ENCODE data around the gene DYRK3.

DYRK3 gene

GRCh38 chr1:206662396-206663092, 27.2 kb downstream of the DYRK3 start:
- no peak overlapping the region for H3K4me3 ChIP-seq (ENCODE audit: insufficient read depth, low read length, poor library complexity, severe bottlenecking)
- H3K27ac ChIP-seq (ENCODE audit: low read depth, low read length): no peak overlapping the region
- no peaks in the 10 kb centered on the region for H3K9me2 ChIP-seq (replicated peaks; ENCODE audit: insufficient read depth, low read length)
- H2AFZ ChIP-seq (ENCODE audit: low read depth, low read length, severe bottlenecking): no peak overlapping the region
- H3K9ac ChIP-seq (ENCODE audit: low read length): no peak overlapping the region
- no peaks in the 10 kb centered on the region for H3K9me3 ChIP-seq (ENCODE audit: insufficient read depth, low read length)
- no peaks in the 10 kb centered on the region for H3K27me3 ChIP-seq (ENCODE audit: low read length)
- H3K36me3 ChIP-seq (ENCODE audit: low read length): no peaks in the 10 kb centered on the region
- no peaks in the 10 kb centered on the region for H4K20me1 ChIP-seq (ENCODE audit: low read depth, low read length)
- H3K4me2 ChIP-seq (ENCODE audit: low read depth, low read length, poor library complexity, severe bottlenecking): no peak overlapping the region
- no peaks in the 10 kb centered on the region for H3K79me2 ChIP-seq (ENCODE audit: insufficient read depth, low read length)
- TF ChIP-seq EZH2phosphoT487 (conservative IDR thresholded peaks at IDR 0.05; ENCODE audit: low read length): no peak
- no peak for TF ChIP-seq CTCF (IDR thresholded peaks at IDR 0.05; ENCODE audit: insufficient read depth, low read length, poor library complexity, severe bottlenecking)
- no peaks in the 10 kb centered on the region for H3F3A ChIP-seq (ENCODE audit: insufficient read depth)

GRCh38 chr1:206663362-206663761, 28.0 kb downstream of the DYRK3 start:
- peak overlapping the region; percentile 1; the same call in 1 of the 2 replicates for H3K9ac ChIP-seq (ENCODE audit: low read length)
- H3K4me2 ChIP-seq (ENCODE audit: low read depth, low read length, poor library complexity, severe bottlenecking): peak overlapping the region; percentile 39
- H3K9me2 ChIP-seq (replicated peaks; ENCODE audit: insufficient read depth, low read length): no peaks in the 10 kb centered on the region
- H3K27ac ChIP-seq (ENCODE audit: low read depth, low read length): no peak overlapping the region
- no peaks in the 10 kb centered on the region for H3K79me2 ChIP-seq (ENCODE audit: insufficient read depth, low read length)
- H3K27me3 ChIP-seq (ENCODE audit: low read length): no peaks in the 10 kb centered on the region
- no peaks in the 10 kb centered on the region for H4K20me1 ChIP-seq (ENCODE audit: low read depth, low read length)
- no peak for TF ChIP-seq CTCF (IDR thresholded peaks at IDR 0.05; ENCODE audit: insufficient read depth, low read length, poor library complexity, severe bottlenecking)
- TF ChIP-seq EZH2phosphoT487 (conservative IDR thresholded peaks at IDR 0.05; ENCODE audit: low read length): no peak
- no peaks in the 10 kb centered on the region for H3K36me3 ChIP-seq (ENCODE audit: low read length)
- no peak overlapping the region for H2AFZ ChIP-seq (ENCODE audit: low read depth, low read length, severe bottlenecking)
- H3F3A ChIP-seq (ENCODE audit: insufficient read depth): no peaks in the 10 kb centered on the region
- H3K4me3 ChIP-seq (ENCODE audit: insufficient read depth, low read length, poor library complexity, severe bottlenecking): no peak overlapping the region
- H3K9me3 ChIP-seq (ENCODE audit: insufficient read depth, low read length): no peaks in the 10 kb centered on the region

GRCh38 chr1:206663832-206664652, 28.7 kb downstream of the DYRK3 start:
- Histone ChIP-seq H3K9ac (ENCODE audit: low read length) (peak overlapping the region; percentile 1; the same call in 1 of the 2 replicates), H3K79me2 (ENCODE audit: insufficient read depth, low read length) (no peaks in the 10 kb centered on the region), H4K20me1 (ENCODE audit: low read depth, low read length) (no peaks in the 10 kb centered on the region), H3F3A (ENCODE audit: insufficient read depth) (no peaks in the 10 kb centered on the region), H3K4me3 (ENCODE audit: insufficient read depth, low read length, poor library complexity, severe bottlenecking) (peak overlapping the region; percentile 7), H3K27ac (ENCODE audit: low read depth, low read length) (no peak overlapping the region; the same call in 1 of the 2 replicates), H3K4me2 (ENCODE audit: low read depth, low read length, poor library complexity, severe bottlenecking) (peak overlapping the region; percentile 39), H3K9me3 (ENCODE audit: insufficient read depth, low read length) (no peaks in the 10 kb centered on the region), H3K36me3 (ENCODE audit: low read length) (no peaks in the 10 kb centered on the region), H3K9me2 (replicated peaks; ENCODE audit: insufficient read depth, low read length) (no peaks in the 10 kb centered on the region), H3K27me3 (ENCODE audit: low read length) (no peaks in the 10 kb centered on the region), H2AFZ (ENCODE audit: low read depth, low read length, severe bottlenecking) (no peak overlapping the region)
- TF ChIP-seq EZH2phosphoT487 (conservative IDR thresholded peaks at IDR 0.05; ENCODE audit: low read length) (no peak), CTCF (IDR thresholded peaks at IDR 0.05; ENCODE audit: insufficient read depth, low read length, poor library complexity, severe bottlenecking) (peak; percentile 87)
